RWPE1 (cell line): ENCODE measurements around the gene AUTS2.

Experiments
- CTCF ChIA-PET: fragments of 350-600 bp; sonication (Branson Sonifier 250); formaldehyde crosslinking; extraction: SDS; loops from one replicate; lab custom pipeline; 2021; lab: Yijun Ruan, JAX
- POLR2A ChIA-PET: fragments of 400-600 bp; formaldehyde crosslinking; extraction: SDS; loops from one replicate; lab custom pipeline; 2020; ENCODE audit warnings: antibody characterized with exemption; ENCODE audit not compliant: low non-redundant PET; lab: Yijun Ruan, JAX
- DNase-seq: peaks from one replicate; pipeline ENCODE4 v3.0.0; 2012; ENCODE audit warnings: low spot score
- H3K27ac ChIP-seq: fragments of 450-650 bp; 2 replicates; pipeline ENCODE4 v1.5.1; 2017
- TF ChIP-seq, protein P1 (sequence below): fragments of 450-650 bp; conservative IDR thresholded peaks from 2 replicates; pipeline ENCODE4 v1.5.1; 2017; ENCODE audit warnings: low read depth, mild to moderate bottlenecking

Gene AUTS2

DNA sequence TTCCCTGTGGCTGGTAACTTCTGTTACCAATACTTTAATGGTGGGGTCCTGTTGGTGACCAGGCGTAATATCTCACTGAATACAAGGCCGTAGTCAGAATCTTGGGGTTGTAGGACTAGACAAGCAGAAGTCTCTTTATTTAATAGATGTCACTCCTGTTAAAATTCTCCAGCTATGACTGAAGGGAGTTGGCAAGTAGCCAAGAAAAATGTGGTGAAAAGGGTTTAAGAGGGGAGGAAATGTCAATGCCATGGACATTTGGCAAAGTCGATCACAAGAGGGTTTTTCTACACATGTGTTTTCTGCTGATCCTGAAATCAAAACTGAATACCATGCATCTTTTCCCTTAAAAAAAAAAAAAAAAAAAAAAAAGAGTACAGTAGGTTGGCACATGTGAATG lies 533.5 kb downstream of the AUTS2 start:
- TF ChIP-seq, protein P1, sequence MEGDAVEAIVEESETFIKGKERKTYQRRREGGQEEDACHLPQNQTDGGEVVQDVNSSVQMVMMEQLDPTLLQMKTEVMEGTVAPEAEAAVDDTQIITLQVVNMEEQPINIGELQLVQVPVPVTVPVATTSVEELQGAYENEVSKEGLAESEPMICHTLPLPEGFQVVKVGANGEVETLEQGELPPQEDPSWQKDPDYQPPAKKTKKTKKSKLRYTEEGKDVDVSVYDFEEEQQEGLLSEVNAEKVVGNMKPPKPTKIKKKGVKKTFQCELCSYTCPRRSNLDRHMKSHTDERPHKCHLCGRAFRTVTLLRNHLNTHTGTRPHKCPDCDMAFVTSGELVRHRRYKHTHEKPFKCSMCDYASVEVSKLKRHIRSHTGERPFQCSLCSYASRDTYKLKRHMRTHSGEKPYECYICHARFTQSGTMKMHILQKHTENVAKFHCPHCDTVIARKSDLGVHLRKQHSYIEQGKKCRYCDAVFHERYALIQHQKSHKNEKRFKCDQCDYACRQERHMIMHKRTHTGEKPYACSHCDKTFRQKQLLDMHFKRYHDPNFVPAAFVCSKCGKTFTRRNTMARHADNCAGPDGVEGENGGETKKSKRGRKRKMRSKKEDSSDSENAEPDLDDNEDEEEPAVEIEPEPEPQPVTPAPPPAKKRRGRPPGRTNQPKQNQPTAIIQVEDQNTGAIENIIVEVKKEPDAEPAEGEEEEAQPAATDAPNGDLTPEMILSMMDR, result no peak
- H3K27ac ChIP-seq, result no peak overlapping the region
- CTCF ChIA-PET, result no interaction called here
- POLR2A ChIA-PET, result no interaction called here
- no peak for DNase-seq

DNA sequence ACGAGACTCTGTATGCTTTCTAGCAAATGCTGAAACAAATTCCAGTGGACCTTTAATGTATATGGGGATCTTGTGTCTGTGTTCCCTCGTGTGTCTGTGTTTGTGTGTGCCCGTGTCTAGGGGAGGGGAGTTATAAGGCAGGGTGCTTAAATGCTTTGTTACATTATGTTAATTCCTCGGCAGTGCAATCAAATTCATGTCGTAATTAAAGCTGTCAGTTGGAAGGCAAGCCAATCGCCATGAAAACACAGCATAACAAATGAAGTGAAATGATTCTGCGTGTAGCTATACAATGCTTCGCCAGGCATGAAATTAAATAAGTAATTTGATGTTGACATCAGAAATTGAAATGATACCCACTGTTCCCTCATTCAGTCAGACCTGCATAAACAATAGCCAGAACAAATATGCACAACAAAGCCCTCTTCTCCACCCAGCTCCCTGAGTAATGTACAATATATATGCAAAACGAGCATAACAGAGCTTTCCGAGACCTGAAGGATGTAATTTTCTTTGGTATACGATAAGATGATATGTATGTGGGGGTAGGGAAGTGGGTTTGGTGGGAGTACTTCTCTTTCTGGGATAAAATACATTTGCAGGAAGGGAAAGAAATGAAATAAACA lies 534.1 kb downstream of the AUTS2 start:
- no peak for DNase-seq
- TF ChIP-seq, protein P1, result no peak
- POLR2A ChIA-PET, result no interaction called here
- H3K27ac ChIP-seq, result no peak overlapping the region
- CTCF ChIA-PET, result no interaction called here

- TF ChIP-seq, protein P1, result no peak
- POLR2A ChIA-PET, result no interaction called here
- CTCF ChIA-PET, result no interaction called here
- DNase-seq, result no peak
- H3K27ac ChIP-seq, result no peak overlapping the region
Observed at GRCh38 chr7:70132852-70133690, 534.8 kb downstream of the AUTS2 start.

GRCh38 chr7:70134029-70134770 lies 535.9 kb downstream of the AUTS2 start:
- no peak overlapping the region for H3K27ac ChIP-seq
- ChIA-PET POLR2A (no interaction called here), CTCF (no interaction called here)
- TF ChIP-seq, protein P1, result no peak
- DNase-seq, result no peak

- ChIA-PET CTCF (no interaction called here), POLR2A (no interaction called here)
- no peak for DNase-seq
- TF ChIP-seq, protein P1, result no peak
- no peak overlapping the region for H3K27ac ChIP-seq
Observed at GRCh38 chr7:70135656-70136055, 537.4 kb downstream of the AUTS2 start.

DNA sequence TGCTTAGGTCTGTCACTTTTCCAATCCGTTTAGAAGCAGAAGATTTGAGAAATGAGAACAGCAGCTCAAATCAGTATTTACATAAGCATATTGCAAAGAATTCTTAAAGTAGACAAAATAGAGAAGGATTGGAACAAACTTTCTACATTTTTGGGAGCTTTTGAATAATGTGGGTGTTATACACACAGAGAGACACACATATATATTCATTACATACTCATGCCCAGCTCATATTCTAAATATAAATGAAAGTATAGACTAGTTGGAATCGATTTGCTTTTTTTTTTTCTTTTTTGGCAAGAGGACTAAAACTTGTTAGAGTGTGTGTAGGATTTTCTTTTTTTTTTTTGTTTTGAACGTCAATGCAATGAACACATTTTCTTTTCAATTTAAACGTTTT lies 538.9 kb downstream of the AUTS2 start:
- no peak overlapping the region for H3K27ac ChIP-seq
- POLR2A ChIA-PET, result no interaction called here
- TF ChIP-seq, protein P1, result no peak
- CTCF ChIA-PET, result interaction anchor here (0.7 kb wide), 1 partner anchor 35 kb away, joined by 4 read pairs; no protein-coding TSS in a partner anchor
- DNase-seq, result no peak
